Testis (tissue), 3 donors: ENCODE results near the gene ACVRL1. TPM values are rescaled to one million over a fixed set of nuclear protein-coding genes. Genes with fewer than 3 reads are reported as not detected.

ENCODE experiments used
- DNase-seq: peaks from one replicate; pipeline ENCODE4 v3.0.0-alpha.2; 2019
- H3K27ac ChIP-seq, 2 donors: fragments of 200-600 bp; sonication (generic); one replicate each; pipeline ENCODE4 v1.5.1; 2019
- H3K27me3 ChIP-seq: fragments of 200-600 bp; sonication (generic); one replicate; pipeline ENCODE4 v1.5.1; 2019
- H3K36me3 ChIP-seq: fragments of 200-600 bp; sonication (generic); one replicate; pipeline ENCODE4 v1.5.1; 2017; ENCODE audit warnings: low read depth; ENCODE audit errors: missing control alignments
- H3K4me1 ChIP-seq: fragments of 200-600 bp; sonication (generic); one replicate; pipeline ENCODE4 v1.5.1; 2019
- H3K4me3 ChIP-seq, 2 donors: fragments of 200-600 bp; sonication (generic); one replicate each; pipeline ENCODE4 v1.5.1; 2017 to 2019
- H3K9me3 ChIP-seq: fragments of 200-600 bp; sonication (generic); one replicate; pipeline ENCODE4 v1.5.1; 2017
- CTCF ChIP-seq, 3 experiments: fragments of 450-650 bp in 2 of 3; fragments of 200-600 bp in 1 of 3; sonication (generic) in 1 of 3; IDR thresholded peaks; one replicate each; pipeline ENCODE4 v1.5.1; 2016 to 2019; ENCODE audit warnings: antibody characterized with exemption in 3 of 3, mild to moderate bottlenecking in 2 of 3, moderate library complexity in 1 of 3
- POLR2A ChIP-seq: fragments of 450-650 bp; IDR thresholded peaks from one replicate; pipeline ENCODE4 v1.6.1; 2017; ENCODE audit warnings: antibody characterized with exemption, mild to moderate bottlenecking, moderate library complexity
- WGBS, 2 donors: methylation state at CpG; one replicate each; pipeline ENCODE4 v1.1.5; 2018; 5-methylcytosine and 5-hydroxymethylcytosine counted together
- intact Hi-C: fragments of 100-400 bp; cut with DNase I; formaldehyde crosslinking; loops from one replicate; pipeline ENCODE4 v1.15.1; 2023; ENCODE audit warnings: low total_unique reads
- polyA plus RNA-seq: library from polyadenylated mRNA; stranded (reverse); fragments of 350-450 nt; fragmentation: Illumina TruSeq; extraction: RNeasy Lipid Tissue Mini Kit (QIAGEN cat#74804); gene quantifications from one replicate; pipeline ENCODE4 v1.2.3, GENCODE V29; 2014; ENCODE audit warnings: low read depth, low replicate concordance; ENCODE audit not compliant: insufficient read depth
- total RNA-seq, 2 donors: library from RNA; depleted of rRNA; stranded (reverse); fragments of >200 nt; gene quantifications; one replicate each; pipeline ENCODE4 v1.2.3, GENCODE V29; 2016

The ACVRL1 gene
- total and polyA plus RNA-seq, 3 donors from 2014 or later = 9.1 to 9.9 (median 9.5) TPM

GRCh38 chr12:51910691-51911090 is 3.4 kb downstream of the ACVRL1 start:
- Histone ChIP-seq H3K27ac (peak overlapping the region in 1 of 2 donors; percentile 11), H3K36me3 (no peaks in the 10 kb centered on the region), H3K27me3 (no peaks in the 10 kb centered on the region), H3K9me3 (no peaks in the 10 kb centered on the region), H3K4me3 (no peak overlapping the region), H3K4me1 (peaks cover 12% of the 10 kb centered on the region)
- DNase-seq = no peak
- intact Hi-C loops = no loop called here
- TF ChIP-seq POLR2A (no peak), CTCF (IDR thresholded peaks at IDR 0.05) (no peak)
- WGBS, 2 donors = 59 to 73% methylated on average over 3 of the region's 3 CpGs

- DNase-seq = no peak
- WGBS, 2 donors = 89 to 95% methylated on average over 6 of the region's 6 CpGs
- Histone ChIP-seq H3K27me3 (no peaks in the 10 kb centered on the region), H3K4me1 (peaks cover 6% of the 10 kb centered on the region), H3K9me3 (no peaks in the 10 kb centered on the region), H3K27ac (peak overlapping the region in 1 of 2 donors; percentile 11), H3K36me3 (no peaks in the 10 kb centered on the region), H3K4me3 (no peak overlapping the region)
- no peak for TF ChIP-seq CTCF (IDR thresholded peaks at IDR 0.05)
- TF ChIP-seq POLR2A = no peak
- intact Hi-C loops = no loop called here
These were observed 4.0 kb downstream of the ACVRL1 start for GRCh38 chr12:51911307-51911706.

- DNase-seq = no peak
- no peak for TF ChIP-seq CTCF (IDR thresholded peaks at IDR 0.05)
- TF ChIP-seq POLR2A = no peak
- no peak overlapping the region for H3K4me3 ChIP-seq
- H3K27me3 ChIP-seq = no peaks in the 10 kb centered on the region
- H3K4me1 ChIP-seq = peaks cover 3% of the 10 kb centered on the region
- intact Hi-C loops = no loop called here
- H3K9me3 ChIP-seq = no peaks in the 10 kb centered on the region
- H3K36me3 ChIP-seq = no peaks in the 10 kb centered on the region
- no peak overlapping the region for H3K27ac ChIP-seq
- 65 to 77% methylated on average over 8 of the region's 8 CpGs for WGBS, 2 donors
These were observed 4.7 kb downstream of the ACVRL1 start for GRCh38 chr12:51911788-51912711.

GRCh38 chr12:51913071-51914033 is 6.0 kb downstream of the ACVRL1 start:
- DNase-seq = no peak
- Histone ChIP-seq H3K4me1 (peaks cover 12% of the 10 kb centered on the region), H3K27ac (no peak overlapping the region), H3K36me3 (no peaks in the 10 kb centered on the region), H3K9me3 (no peaks in the 10 kb centered on the region), H3K4me3 (no peak overlapping the region), H3K27me3 (no peaks in the 10 kb centered on the region)
- WGBS, 2 donors = 79 to 81% methylated on average over 10 to 30 of the region's 30 CpGs
- TF ChIP-seq POLR2A (no peak), CTCF (IDR thresholded peaks at IDR 0.05) (no peak)
- intact Hi-C loops = no loop called here
